Gastroesophageal sphincter (tissue), 4 donors: ENCODE measurements around the gene CYFIP2. TPM values are rescaled to one million over a fixed set of nuclear protein-coding genes. Genes with fewer than 3 reads are reported as not detected.
"Not testable (repeated sequence)": the region's sequence is repeated elsewhere in the genome, so short reads cannot be mapped to it uniquely, and the experiment has no call there.

Experiments used
- ATAC-seq: fragments of 150-250 bp; one replicate; pipeline ENCODE4 v1.9.1; 2016; ENCODE audit warnings: mild to moderate bottlenecking, moderate library complexity
- H3K27ac ChIP-seq, 4 donors: fragments of 200-600 bp; sonication (generic) in 3 of 4; 1 replicate in 3 of 4; 2 replicates in 1 of 4; pipeline ENCODE4 v1.5.1; 2016 to 2019
- H3K27me3 ChIP-seq: fragments of 200-600 bp; sonication (generic); one replicate; pipeline ENCODE4 v1.5.1; 2019
- H3K36me3 ChIP-seq, 2 donors: fragments of 200-600 bp; sonication (generic); one replicate each; pipeline ENCODE4 v1.5.1; 2019; ENCODE audit warnings: control low read depth in 1 of 2
- H3K4me1 ChIP-seq, 3 donors: fragments of 200-600 bp; sonication (generic); 1 replicate in 2 of 3; 2 replicates in 1 of 3; pipeline ENCODE4 v1.5.1; 2016 to 2019; ENCODE audit warnings: control low read depth in 2 of 3
- H3K4me3 ChIP-seq, 2 donors: fragments of 200-600 bp; sonication (generic); one replicate each; pipeline ENCODE4 v1.5.1; 2019; ENCODE audit warnings: mild to moderate bottlenecking in 1 of 2, moderate library complexity in 1 of 2
- H3K9me3 ChIP-seq, 3 donors: fragments of 200-600 bp; sonication (generic); one replicate each; pipeline ENCODE4 v1.5.1; 2017 to 2019; ENCODE audit warnings: control low read depth in 2 of 3
- EP300 ChIP-seq: sonication (generic); formaldehyde crosslinking; IDR thresholded peaks from one replicate; pipeline ENCODE4 v1.6.1; 2017; ENCODE audit warnings: antibody characterized with exemption, mild to moderate bottlenecking
- POLR2A ChIP-seq, 2 donors: fragments of 450-650 bp; IDR thresholded peaks; one replicate each; pipeline ENCODE4 v1.6.1; 2017; ENCODE audit warnings: antibody characterized with exemption in 2 of 2, mild to moderate bottlenecking in 2 of 2, moderate library complexity in 1 of 2
- POLR2AphosphoS5 ChIP-seq: sonication (generic); formaldehyde crosslinking; IDR thresholded peaks from one replicate; pipeline ENCODE4 v1.6.1; 2017; ENCODE audit warnings: antibody characterized with exemption
- WGBS, 2 donors: methylation state at CpG; one replicate each; pipeline ENCODE4 v1.1.5; 2018; ENCODE audit warnings: low coverage in 1 of 2; 5-methylcytosine and 5-hydroxymethylcytosine counted together
- total RNA-seq, 4 donors: library from RNA; depleted of rRNA; stranded (reverse); fragments of >200 nt; gene quantifications; one replicate each; pipeline ENCODE4 v1.1.0, GENCODE V29; 2016
- TF ChIP-seq, protein P1 (sequence below), 4 experiments: fragments of 200-600 bp in 2 of 4; fragments of 450-650 bp in 2 of 4; sonication (generic) in 1 of 4; IDR thresholded peaks; one replicate each; pipeline ENCODE4 v1.5.1; 2017 to 2019; ENCODE audit warnings: antibody characterized with exemption in 4 of 4, mild to moderate bottlenecking in 2 of 4, moderate library complexity in 2 of 4

The CYFIP2 gene
- total RNA-seq, 4 donors from 2014 or later: 13.7 to 50.6 (median 23.1) TPM

DNA sequence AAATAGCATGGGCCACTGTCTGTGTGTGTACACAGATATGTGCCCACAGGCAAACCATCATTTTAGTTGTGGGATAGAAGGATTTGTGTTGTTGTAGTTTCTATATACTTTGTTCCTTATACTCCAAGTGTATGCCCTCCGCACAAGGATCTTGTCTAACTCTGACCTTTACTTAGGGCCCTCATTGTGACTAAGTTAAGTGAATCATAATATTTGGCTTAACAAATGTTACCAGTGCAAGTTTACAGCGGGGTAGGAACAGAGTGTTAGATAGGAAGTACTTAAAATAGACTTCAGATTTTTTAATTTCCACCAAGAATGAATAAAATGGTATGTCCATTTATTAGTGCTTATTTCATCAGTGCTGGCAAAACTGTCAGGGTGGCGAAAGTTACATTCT lies 29.5 kb upstream of the CYFIP2 start:
- Histone ChIP-seq H3K27me3 (no peaks in the 10 kb centered on the region), H3K9me3 (no peaks in the 10 kb centered on the region), H3K4me3 (no peak overlapping the region), H3K4me1 (no peaks in the 10 kb centered on the region), H3K36me3 (no peaks in the 10 kb centered on the region), H3K27ac (peak overlapping the region in 1 of 4 donors; percentile 15)
- ATAC-seq: no peak
- no peak for TF ChIP-seq EP300
- TF ChIP-seq POLR2AphosphoS5: peak; percentile 61
- TF ChIP-seq, protein P1, sequence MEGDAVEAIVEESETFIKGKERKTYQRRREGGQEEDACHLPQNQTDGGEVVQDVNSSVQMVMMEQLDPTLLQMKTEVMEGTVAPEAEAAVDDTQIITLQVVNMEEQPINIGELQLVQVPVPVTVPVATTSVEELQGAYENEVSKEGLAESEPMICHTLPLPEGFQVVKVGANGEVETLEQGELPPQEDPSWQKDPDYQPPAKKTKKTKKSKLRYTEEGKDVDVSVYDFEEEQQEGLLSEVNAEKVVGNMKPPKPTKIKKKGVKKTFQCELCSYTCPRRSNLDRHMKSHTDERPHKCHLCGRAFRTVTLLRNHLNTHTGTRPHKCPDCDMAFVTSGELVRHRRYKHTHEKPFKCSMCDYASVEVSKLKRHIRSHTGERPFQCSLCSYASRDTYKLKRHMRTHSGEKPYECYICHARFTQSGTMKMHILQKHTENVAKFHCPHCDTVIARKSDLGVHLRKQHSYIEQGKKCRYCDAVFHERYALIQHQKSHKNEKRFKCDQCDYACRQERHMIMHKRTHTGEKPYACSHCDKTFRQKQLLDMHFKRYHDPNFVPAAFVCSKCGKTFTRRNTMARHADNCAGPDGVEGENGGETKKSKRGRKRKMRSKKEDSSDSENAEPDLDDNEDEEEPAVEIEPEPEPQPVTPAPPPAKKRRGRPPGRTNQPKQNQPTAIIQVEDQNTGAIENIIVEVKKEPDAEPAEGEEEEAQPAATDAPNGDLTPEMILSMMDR (IDR thresholded peaks at IDR 0.05): no peak
- 51 to 79% methylated on average over 2 to 3 of the region's 3 CpGs for WGBS, 2 donors

DNA sequence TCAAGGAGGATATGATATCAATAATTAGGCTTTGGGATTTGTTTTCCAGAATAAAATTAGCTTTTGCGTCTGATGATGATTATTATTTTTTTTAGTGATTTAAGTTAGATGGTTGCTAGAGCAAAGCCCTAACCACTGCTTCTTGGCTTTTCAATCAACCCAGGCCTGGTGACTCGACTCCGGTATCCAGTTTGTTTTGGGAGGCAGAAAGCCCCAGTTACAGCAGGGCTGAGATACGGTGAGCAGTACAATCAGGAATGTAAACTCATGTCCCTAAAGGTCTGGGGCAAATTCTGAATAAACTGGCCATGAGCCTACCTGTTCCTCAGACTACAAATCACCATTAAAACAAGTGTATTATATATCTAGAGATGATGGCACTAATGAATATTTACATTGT lies 24.4 kb upstream of the CYFIP2 start:
- Histone ChIP-seq H3K4me1 (no peaks in the 10 kb centered on the region), H3K27ac (no peak overlapping the region), H3K36me3 (no peaks in the 10 kb centered on the region), H3K4me3 (no peak overlapping the region), H3K27me3 (no peaks in the 10 kb centered on the region), H3K9me3 (no peaks in the 10 kb centered on the region)
- no peak for ATAC-seq
- WGBS, 2 donors: 58 to 68% methylated on average over 3 to 4 of the region's 4 CpGs
- TF ChIP-seq POLR2AphosphoS5: no peak
- TF ChIP-seq POLR2A (IDR thresholded peaks at IDR 0.05): no peak
- TF ChIP-seq EP300: no peak
- TF ChIP-seq, protein P1 (IDR thresholded peaks at IDR 0.05): no peak

DNA sequence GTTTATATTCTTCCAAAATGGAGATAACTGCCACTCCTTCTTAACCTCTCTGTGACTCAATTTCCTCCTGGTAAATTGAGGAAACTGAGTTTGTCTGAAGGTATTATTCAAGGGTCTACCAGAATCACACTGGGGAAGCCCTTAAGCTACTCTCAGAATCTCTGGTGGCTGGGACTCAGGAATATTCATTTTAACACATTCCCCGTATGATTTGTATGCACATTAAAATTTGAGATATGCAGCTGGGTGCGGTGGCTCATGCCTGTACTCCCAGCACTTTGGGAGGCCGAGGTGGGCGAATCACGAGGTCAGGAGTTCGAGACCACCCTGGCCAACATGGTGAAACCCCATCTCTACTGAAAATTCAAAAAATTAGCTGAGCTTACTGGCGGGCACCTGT lies 21.2 kb upstream of the CYFIP2 start:
- ATAC-seq, H3K4me1 ChIP-seq, H3K4me3 ChIP-seq, H3K36me3 ChIP-seq, H3K27me3 ChIP-seq, H3K27ac ChIP-seq, H3K9me3 ChIP-seq: not testable (repeated sequence)
- 53 to 83% methylated on average over 5 to 7 of the region's 7 CpGs for WGBS, 2 donors

DNA sequence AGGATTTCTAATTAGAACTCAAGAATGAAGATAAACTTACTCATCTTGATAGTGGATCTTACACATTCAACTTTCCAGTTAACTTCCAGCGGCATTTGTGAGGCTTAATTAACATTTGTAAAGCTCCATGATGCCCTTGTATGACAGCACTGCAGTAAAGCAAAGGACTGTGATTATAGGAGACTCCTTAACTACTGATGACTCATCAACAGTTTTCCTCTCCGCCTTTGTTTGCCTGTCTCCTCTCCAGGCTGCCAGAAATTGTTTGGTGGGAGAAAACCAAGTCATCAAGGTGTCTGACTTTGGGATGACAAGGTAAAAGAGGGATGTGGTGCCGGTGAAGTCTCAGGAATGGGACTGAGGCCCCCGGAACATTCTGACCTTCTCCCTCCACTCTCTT lies 20.4 kb upstream of the CYFIP2 start:
- no peaks in the 10 kb centered on the region for H3K27me3 ChIP-seq
- H3K9me3 ChIP-seq: no peaks in the 10 kb centered on the region
- no peak overlapping the region for H3K27ac ChIP-seq
- no peak for TF ChIP-seq POLR2AphosphoS5
- no peak for TF ChIP-seq POLR2A (IDR thresholded peaks at IDR 0.05)
- TF ChIP-seq EP300: no peak
- TF ChIP-seq, protein P1 (IDR thresholded peaks at IDR 0.05): no peak
- no peak overlapping the region for H3K4me3 ChIP-seq
- H3K4me1 ChIP-seq: no peaks in the 10 kb centered on the region
- ATAC-seq: no peak
- H3K36me3 ChIP-seq: no peaks in the 10 kb centered on the region
- WGBS, 2 donors: 39 to 49% methylated on average over 2 of the region's 4 CpGs

DNA sequence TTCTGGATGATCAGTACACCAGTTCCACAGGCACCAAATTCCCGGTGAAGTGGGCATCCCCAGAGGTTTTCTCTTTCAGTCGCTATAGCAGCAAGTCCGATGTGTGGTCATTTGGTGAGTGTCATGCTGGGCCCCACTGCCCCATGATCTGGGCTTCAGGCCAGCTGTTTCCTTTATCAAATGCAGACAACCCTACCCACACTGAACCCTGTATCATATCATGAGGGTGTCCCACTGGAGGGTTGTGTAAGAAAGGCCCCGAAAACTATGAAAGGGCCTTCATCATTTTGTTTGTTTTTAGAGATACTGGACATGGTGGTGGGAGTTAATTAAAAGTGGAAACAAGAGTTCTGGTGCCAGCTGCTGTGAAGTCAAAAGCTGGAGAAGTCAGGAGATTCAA lies 20.0 kb upstream of the CYFIP2 start:
- no peaks in the 10 kb centered on the region for H3K36me3 ChIP-seq
- 67 to 100% methylated on average over 1 of the region's 4 CpGs for WGBS, 2 donors
- no peaks in the 10 kb centered on the region for H3K4me1 ChIP-seq
- no peak overlapping the region for H3K4me3 ChIP-seq
- no peak overlapping the region for H3K27ac ChIP-seq
- TF ChIP-seq EP300 (no peak), POLR2A (IDR thresholded peaks at IDR 0.05) (no peak), POLR2AphosphoS5 (no peak)
- TF ChIP-seq, protein P1 (IDR thresholded peaks at IDR 0.05): no peak
- H3K9me3 ChIP-seq: no peaks in the 10 kb centered on the region
- no peak for ATAC-seq
- H3K27me3 ChIP-seq: no peaks in the 10 kb centered on the region

DNA sequence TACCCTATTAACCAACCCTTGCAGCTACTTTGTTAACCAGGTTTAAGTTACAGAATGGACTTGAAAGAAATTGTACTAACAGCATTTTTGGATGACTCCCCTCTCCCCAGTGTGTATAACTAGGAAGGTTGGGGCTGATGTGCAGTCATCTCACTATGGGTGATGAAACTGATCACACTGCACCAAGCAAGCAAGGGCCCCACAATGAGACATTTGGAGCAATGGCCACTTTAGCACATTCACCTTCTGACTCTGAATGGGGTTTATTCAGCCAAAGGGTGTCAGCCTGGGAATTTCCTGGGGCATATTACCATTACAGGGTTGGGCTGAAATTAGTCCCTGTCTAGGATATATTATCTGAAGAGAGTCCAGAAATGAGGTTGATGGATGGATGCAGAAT lies 18.7 kb upstream of the CYFIP2 start:
- Histone ChIP-seq H3K36me3 (no peaks in the 10 kb centered on the region), H3K4me3 (no peak overlapping the region), H3K9me3 (no peaks in the 10 kb centered on the region), H3K27me3 (no peaks in the 10 kb centered on the region), H3K4me1 (no peaks in the 10 kb centered on the region), H3K27ac (no peak overlapping the region)
- TF ChIP-seq POLR2A (IDR thresholded peaks at IDR 0.05) (no peak), POLR2AphosphoS5 (no peak), EP300 (no peak)
- TF ChIP-seq, protein P1 (IDR thresholded peaks at IDR 0.05): no peak
- no peak for ATAC-seq
